ENCODE results near the gene LPXN. TPM values are rescaled to one million over a fixed set of nuclear protein-coding genes. Genes with fewer than 3 reads are reported as not detected.

LPXN gene
- total RNA-seq, 1 donor from 2014 or later, result 284 TPM

DNA sequence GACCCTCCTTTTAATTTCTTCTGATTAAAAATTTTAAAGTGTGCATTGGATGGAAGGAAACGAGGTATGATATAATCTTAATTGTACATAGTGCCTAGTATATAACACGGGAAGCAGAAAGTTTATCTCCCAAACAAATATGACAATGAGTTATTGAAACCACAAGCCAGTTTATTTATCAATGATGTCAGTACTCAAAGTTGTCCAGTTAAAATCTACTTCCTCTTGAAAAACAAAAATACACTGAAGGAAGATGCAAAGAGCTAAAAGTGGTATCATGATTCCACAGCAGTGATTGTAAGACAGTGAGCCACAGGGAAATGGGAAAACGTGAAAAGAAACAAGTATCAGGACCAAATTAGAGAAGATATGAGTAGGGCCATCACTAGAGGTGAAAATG lies 48.9 kb downstream of the LPXN start:
- no peaks in the 10 kb centered on the region for H3K27me3 Mint-ChIP-seq
- intact Hi-C loops (cut with micrococcal nuclease), result loop anchor here (5.0 to 10.0 kb wide), 3 partner anchors 758 to 1202 kb away; partner anchors contain the start of genes TNKS1BP1 and UBE2L6
- CTCF ChIA-PET, result interaction anchor here (1.0 to 1.2 kb wide), 2 partner anchors 41 to 93 kb away, joined by 3 read pairs; no protein-coding TSS in a partner anchor
- no peaks in the 10 kb centered on the region for H3K9me3 Mint-ChIP-seq
- H3K36me3 Mint-ChIP-seq (ENCODE audit: low read depth), result peaks cover 50% of the 10 kb centered on the region
- H3K27ac Mint-ChIP-seq, result no peak overlapping the region
- H3K4me3 Mint-ChIP-seq, result no peak overlapping the region
- H3K4me1 Mint-ChIP-seq, result peaks cover 56% of the 10 kb centered on the region
- TF ChIP-seq, protein P1, sequence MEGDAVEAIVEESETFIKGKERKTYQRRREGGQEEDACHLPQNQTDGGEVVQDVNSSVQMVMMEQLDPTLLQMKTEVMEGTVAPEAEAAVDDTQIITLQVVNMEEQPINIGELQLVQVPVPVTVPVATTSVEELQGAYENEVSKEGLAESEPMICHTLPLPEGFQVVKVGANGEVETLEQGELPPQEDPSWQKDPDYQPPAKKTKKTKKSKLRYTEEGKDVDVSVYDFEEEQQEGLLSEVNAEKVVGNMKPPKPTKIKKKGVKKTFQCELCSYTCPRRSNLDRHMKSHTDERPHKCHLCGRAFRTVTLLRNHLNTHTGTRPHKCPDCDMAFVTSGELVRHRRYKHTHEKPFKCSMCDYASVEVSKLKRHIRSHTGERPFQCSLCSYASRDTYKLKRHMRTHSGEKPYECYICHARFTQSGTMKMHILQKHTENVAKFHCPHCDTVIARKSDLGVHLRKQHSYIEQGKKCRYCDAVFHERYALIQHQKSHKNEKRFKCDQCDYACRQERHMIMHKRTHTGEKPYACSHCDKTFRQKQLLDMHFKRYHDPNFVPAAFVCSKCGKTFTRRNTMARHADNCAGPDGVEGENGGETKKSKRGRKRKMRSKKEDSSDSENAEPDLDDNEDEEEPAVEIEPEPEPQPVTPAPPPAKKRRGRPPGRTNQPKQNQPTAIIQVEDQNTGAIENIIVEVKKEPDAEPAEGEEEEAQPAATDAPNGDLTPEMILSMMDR (IDR thresholded peaks at IDR 0.05), result no peak
- no peak for DNase-seq
- POLR2A ChIA-PET, result interaction anchor here (5.2 kb wide), 1 partner anchor 50 kb away, joined by 31 read pairs; the partner anchor contains the start of gene LPXN
- no peak for ATAC-seq (ENCODE audit: low read depth)

DNA sequence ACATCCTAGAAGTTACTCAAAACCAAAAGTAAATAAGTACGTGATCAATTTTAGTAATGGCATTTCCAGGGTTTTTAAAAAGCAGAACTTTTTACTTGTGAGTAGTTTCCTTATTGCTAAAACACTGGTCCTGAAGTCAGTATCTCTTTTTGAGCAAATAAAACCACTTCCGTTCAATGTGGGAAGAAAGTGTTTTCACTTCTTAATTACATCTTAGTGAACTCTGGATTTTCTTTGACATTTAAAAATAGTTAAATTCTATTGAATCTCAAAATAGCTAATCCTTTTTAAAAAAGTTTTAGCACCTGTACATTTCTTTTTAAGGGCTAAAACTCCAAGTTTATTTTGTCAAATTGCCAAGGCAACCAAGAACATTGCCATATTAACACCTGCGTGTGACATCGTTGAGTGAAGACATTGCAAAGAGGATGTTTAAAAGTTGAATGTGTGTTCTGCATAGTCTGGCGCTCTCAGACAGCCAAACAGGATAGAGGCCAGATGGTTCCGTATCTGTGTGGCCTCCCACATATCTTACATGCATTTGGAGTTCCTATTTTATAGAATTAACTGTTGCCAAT lies 50.5 kb downstream of the LPXN start:
- H3K36me3 Mint-ChIP-seq (ENCODE audit: low read depth), result peaks cover 35% of the 10 kb centered on the region
- H3K27me3 Mint-ChIP-seq, result no peaks in the 10 kb centered on the region
- TF ChIP-seq, protein P1 (IDR thresholded peaks at IDR 0.05), result no peak

GRCh38 chr11:58524232-58525036 lies 51.2 kb downstream of the LPXN start:
- DNase-seq, result no peak
- H3K4me1 Mint-ChIP-seq, result peaks cover 43% of the 10 kb centered on the region
- CTCF ChIA-PET, result interaction anchor here (0.7 to 1.5 kb wide), 6 partner anchors 12 to 77 kb away, joined by 3 to 5 read pairs (median 4); no protein-coding TSS in a partner anchor

More for the DNA sequence above, 50.5 kb downstream of the LPXN start:
- ChIA-PET CTCF (interaction anchor here (1.4 to 1.5 kb wide), 2 partner anchors 13 to 42 kb away, joined by 4 to 5 read pairs; no protein-coding TSS in a partner anchor), POLR2A (interaction anchor here (0.6 to 5.2 kb wide), 4 partner anchors 48 to 844 kb away, joined by 3 to 31 read pairs (median 4); partner anchors contain the start of gene LPXN)
- Mint-ChIP-seq H3K4me1 (peaks cover 44% of the 10 kb centered on the region), H3K9me3 (no peaks in the 10 kb centered on the region), H3K27ac (peak overlapping the region; percentile 87), H3K4me3 (peak overlapping the region; percentile 64)
- DNase-seq, result no peak
- intact Hi-C loops (cut with micrococcal nuclease), result loop anchor here (1.0 to 10.0 kb wide), 5 partner anchors 52 to 1200 kb away; partner anchors contain the start of genes TNKS1BP1 and UBE2L6
- ATAC-seq (ENCODE audit: low read depth), result peak; percentile 87

GRCh38 chr11:58513747-58514367 lies 61.8 kb downstream of the LPXN start:
- H3K27me3 Mint-ChIP-seq, result no peaks in the 10 kb centered on the region
- intact Hi-C loops (cut with micrococcal nuclease), result loop anchor here (2.0 to 5.0 kb wide), 2 partner anchors 945 to 1167 kb away; no protein-coding TSS in a partner anchor
- no peaks in the 10 kb centered on the region for H3K4me1 Mint-ChIP-seq
- DNase-seq, result no peak
- H3K9me3 Mint-ChIP-seq, result no peaks in the 10 kb centered on the region
- H3K27ac Mint-ChIP-seq, result no peak overlapping the region
- no peaks in the 10 kb centered on the region for H3K36me3 Mint-ChIP-seq (ENCODE audit: low read depth)
- TF ChIP-seq, protein P1 (IDR thresholded peaks at IDR 0.05), result no peak
- ChIA-PET CTCF (interaction anchor here (0.6 to 1.9 kb wide), 2 partner anchors 705 to 713 kb away, joined by 3 to 5 read pairs; no protein-coding TSS in a partner anchor), POLR2A (no interaction called here)
- ATAC-seq (ENCODE audit: low read depth), result no peak
- H3K4me3 Mint-ChIP-seq, result no peak overlapping the region

More at GRCh38 chr11:58524232-58525036, 51.2 kb downstream of the LPXN start:
- Mint-ChIP-seq H3K9me3 (no peaks in the 10 kb centered on the region), H3K27ac (peak overlapping the region; percentile 87), H3K4me3 (peak overlapping the region; percentile 64), H3K36me3 (ENCODE audit: low read depth) (peaks cover 29% of the 10 kb centered on the region), H3K27me3 (no peaks in the 10 kb centered on the region)
- POLR2A ChIA-PET, result interaction anchor here (0.5 to 5.2 kb wide), 5 partner anchors 44 to 1880 kb away, joined by 3 to 31 read pairs (median 4); partner anchors contain the start of gene LPXN
- TF ChIP-seq, protein P1 (IDR thresholded peaks at IDR 0.05), result no peak
- peak; percentile 18 for ATAC-seq (ENCODE audit: low read depth)
- intact Hi-C loops (cut with micrococcal nuclease), result loop anchor here (1.0 to 10.0 kb wide), 5 partner anchors 53 to 1200 kb away; partner anchors contain the start of genes TNKS1BP1 and UBE2L6
